DND-41 (cell line): ENCODE data around the gene FRMD8.

Experiments used
- ATAC-seq: fragments of 200-7000 bp; cut with Tn5 transposase; 3 replicates; pipeline ENCODE4 v1.9.1; 2021; ENCODE audit warnings: low read depth; ENCODE audit not compliant: insufficient read depth
- DNase-seq: peaks from one replicate; pipeline ENCODE4 v3.0.0-alpha.2; 2020
- H2AFZ ChIP-seq: 2 replicates; pipeline ENCODE4 v1.6.0; 2012; ENCODE audit warnings: low read depth, low read length
- H3K27ac ChIP-seq: 2 replicates; pipeline ENCODE4 v1.5.1; 2012; ENCODE audit warnings: low read length, inconsistent platforms
- H3K27me3 ChIP-seq: fragments of 200-600 bp; sonication (generic); 2 replicates; pipeline ENCODE4 v1.6.0; 2012; ENCODE audit warnings: low read length, mild to moderate bottlenecking, inconsistent platforms; ENCODE audit not compliant: insufficient read depth, poor library complexity
- H3K36me3 ChIP-seq: 2 replicates; pipeline ENCODE4 v1.5.1; 2012; ENCODE audit warnings: low read length, inconsistent platforms; ENCODE audit not compliant: insufficient read depth
- H3K4me1 ChIP-seq: 2 replicates; pipeline ENCODE4 v1.5.1; 2012; ENCODE audit warnings: mild to moderate bottlenecking, low read length; ENCODE audit not compliant: insufficient read depth
- H3K4me2 ChIP-seq: 2 replicates; pipeline ENCODE4 v1.6.0; 2012; ENCODE audit warnings: mild to moderate bottlenecking, moderate library complexity, low read length, inconsistent platforms; ENCODE audit not compliant: insufficient read depth
- H3K4me3 ChIP-seq, 2 experiments: fragments of 200-600 bp in 1 of 2; shearing (Covaris generic) in 1 of 2; 2 replicates each; pipeline ENCODE4 v1.5.1; 2012 to 2016; ENCODE audit warnings: inconsistent platforms in 2 of 2, low read length in 2 of 2, mild to moderate bottlenecking in 2 of 2, low read depth in 1 of 2, moderate library complexity in 1 of 2
- H3K79me2 ChIP-seq: 2 replicates; pipeline ENCODE4 v1.6.0; 2012; ENCODE audit warnings: low read length, inconsistent platforms; ENCODE audit not compliant: insufficient read depth
- H3K9ac ChIP-seq: 2 replicates; pipeline ENCODE4 v1.6.0; 2012; ENCODE audit warnings: low read depth, mild to moderate bottlenecking, inconsistent platforms, low read length, moderate library complexity
- H3K9me3 ChIP-seq: 2 replicates; pipeline ENCODE4 v1.5.1; 2012; ENCODE audit warnings: low read length, moderate library complexity, mild to moderate bottlenecking, inconsistent platforms; ENCODE audit not compliant: insufficient read depth, severe bottlenecking
- H4K20me1 ChIP-seq: 2 replicates; pipeline ENCODE4 v1.6.0; 2012; ENCODE audit warnings: low read length; ENCODE audit not compliant: insufficient read depth
- EZH2 ChIP-seq: IDR thresholded peaks from 3 replicates; pipeline ENCODE4 v1.6.1; 2012; ENCODE audit warnings: borderline replicate concordance, low read depth, mild to moderate bottlenecking, moderate library complexity, low read length, inconsistent platforms; ENCODE audit not compliant: severe bottlenecking
- TF ChIP-seq, protein P1 (sequence below): IDR thresholded peaks from 2 replicates; pipeline ENCODE4 v1.5.1; 2012; ENCODE audit warnings: borderline replicate concordance, low read length, moderate library complexity, mild to moderate bottlenecking; ENCODE audit not compliant: poor library complexity, severe bottlenecking; ENCODE audit errors: extremely low read depth

Gene FRMD8

DNA sequence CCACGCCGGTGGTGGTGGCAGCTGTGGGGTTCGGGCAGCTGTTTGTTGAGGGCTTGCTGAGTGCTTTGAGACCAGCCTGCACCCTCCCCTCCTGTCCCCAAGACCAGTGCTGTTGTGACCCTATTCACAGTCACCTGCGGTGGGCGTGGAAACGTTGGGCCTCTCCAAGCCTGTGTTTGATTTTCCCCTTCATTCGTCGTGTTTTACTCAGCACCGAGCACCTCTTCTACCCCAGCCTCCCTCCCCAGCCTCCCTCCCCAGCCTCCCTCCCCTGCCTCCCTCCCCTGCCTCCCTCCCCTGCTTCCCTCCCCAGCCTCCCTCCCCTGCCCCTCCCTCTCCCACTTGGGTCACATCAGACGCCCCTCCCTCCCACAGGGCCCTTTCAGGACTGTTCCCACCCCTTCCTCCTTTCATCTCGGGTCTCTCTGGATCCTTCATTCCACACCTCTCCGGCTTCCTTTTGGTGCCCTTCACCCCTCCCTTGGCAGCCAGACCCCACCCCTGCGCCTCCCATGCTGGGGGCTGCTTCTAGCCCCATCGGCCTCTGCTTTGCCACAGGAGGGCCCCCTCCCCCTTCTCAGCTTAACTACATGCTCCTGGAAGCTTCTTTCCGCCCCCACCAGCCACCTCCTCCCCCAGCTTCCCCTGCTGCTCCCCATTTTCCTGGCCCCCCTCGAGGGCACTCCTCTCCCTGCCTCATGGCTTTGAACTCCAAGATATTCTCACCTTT lies 14.8 kb downstream of the FRMD8 start:
- Histone ChIP-seq H3K4me3 (no peak overlapping the region), H3K36me3 (peaks cover 64% of the 10 kb centered on the region), H3K4me1 (no peaks in the 10 kb centered on the region), H3K9ac (no peak overlapping the region), H2AFZ (no peak overlapping the region), H3K9me3 (no peaks in the 10 kb centered on the region), H3K79me2 (no peaks in the 10 kb centered on the region; the same call in 1 of the 2 replicates), H3K4me2 (no peak overlapping the region), H3K27ac (no peak overlapping the region), H3K27me3 (no peaks in the 10 kb centered on the region), H4K20me1 (peaks cover 12% of the 10 kb centered on the region)
- no peak for ATAC-seq
- TF ChIP-seq, protein P1, sequence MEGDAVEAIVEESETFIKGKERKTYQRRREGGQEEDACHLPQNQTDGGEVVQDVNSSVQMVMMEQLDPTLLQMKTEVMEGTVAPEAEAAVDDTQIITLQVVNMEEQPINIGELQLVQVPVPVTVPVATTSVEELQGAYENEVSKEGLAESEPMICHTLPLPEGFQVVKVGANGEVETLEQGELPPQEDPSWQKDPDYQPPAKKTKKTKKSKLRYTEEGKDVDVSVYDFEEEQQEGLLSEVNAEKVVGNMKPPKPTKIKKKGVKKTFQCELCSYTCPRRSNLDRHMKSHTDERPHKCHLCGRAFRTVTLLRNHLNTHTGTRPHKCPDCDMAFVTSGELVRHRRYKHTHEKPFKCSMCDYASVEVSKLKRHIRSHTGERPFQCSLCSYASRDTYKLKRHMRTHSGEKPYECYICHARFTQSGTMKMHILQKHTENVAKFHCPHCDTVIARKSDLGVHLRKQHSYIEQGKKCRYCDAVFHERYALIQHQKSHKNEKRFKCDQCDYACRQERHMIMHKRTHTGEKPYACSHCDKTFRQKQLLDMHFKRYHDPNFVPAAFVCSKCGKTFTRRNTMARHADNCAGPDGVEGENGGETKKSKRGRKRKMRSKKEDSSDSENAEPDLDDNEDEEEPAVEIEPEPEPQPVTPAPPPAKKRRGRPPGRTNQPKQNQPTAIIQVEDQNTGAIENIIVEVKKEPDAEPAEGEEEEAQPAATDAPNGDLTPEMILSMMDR: no peak
- TF ChIP-seq EZH2: no peak
- no peak for DNase-seq

DNA sequence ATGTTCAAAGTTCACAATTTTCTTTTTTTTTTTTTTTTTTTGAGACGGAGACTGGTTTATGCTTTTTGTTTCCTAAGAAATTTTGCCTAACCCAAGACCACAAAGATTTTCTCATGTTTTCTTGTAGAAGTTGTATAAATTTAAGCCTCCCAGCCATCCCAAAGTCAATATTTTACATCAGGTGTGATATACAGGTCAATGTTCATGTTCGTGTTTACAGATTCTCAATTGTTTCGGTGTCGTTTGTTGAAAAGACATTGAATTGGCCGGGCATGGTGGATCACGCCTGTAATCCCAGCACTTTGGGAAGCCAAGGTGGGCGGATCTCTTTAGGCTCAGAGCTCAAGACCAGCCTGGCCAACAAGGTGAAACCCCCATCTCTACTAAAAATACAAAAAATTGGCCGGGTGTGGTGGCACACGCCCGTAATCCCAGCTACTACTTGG lies 15.4 kb downstream of the FRMD8 start:
- Histone ChIP-seq H2AFZ (no peak overlapping the region), H4K20me1 (peaks cover 12% of the 10 kb centered on the region), H3K36me3 (peaks cover 62% of the 10 kb centered on the region), H3K4me2 (no peak overlapping the region), H3K9me3 (no peaks in the 10 kb centered on the region), H3K4me3 (no peak overlapping the region), H3K27me3 (no peaks in the 10 kb centered on the region), H3K27ac (no peak overlapping the region), H3K4me1 (no peaks in the 10 kb centered on the region), H3K9ac (no peak overlapping the region), H3K79me2 (no peaks in the 10 kb centered on the region; the same call in 1 of the 2 replicates)
- no peak for TF ChIP-seq EZH2
- TF ChIP-seq, protein P1: no peak
- DNase-seq: no peak
- ATAC-seq: no peak

DNA sequence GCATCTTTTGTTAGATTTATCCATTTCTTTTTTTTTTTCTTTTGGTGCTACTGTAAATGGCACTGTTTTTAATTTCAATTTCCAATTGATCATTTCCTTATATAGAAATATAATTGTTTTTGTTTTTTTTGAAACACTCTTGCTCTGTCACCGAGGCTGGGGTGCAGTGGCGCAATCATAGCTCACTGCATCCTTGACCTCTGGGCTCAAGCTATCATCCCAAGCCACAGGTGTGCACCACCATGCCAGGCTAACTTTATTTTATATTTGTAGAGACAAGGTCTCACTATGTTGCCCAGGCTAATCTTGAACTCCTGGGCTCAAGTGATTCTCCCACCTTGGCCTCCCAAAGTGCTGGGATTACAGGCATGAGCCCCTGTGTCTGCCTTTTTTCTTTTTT lies 16.4 kb downstream of the FRMD8 start:
- DNase-seq: no peak
- no peak for ATAC-seq
- no peak overlapping the region for H3K27ac ChIP-seq
- H3K79me2 ChIP-seq: no peaks in the 10 kb centered on the region; the same call in 1 of the 2 replicates
- no peak overlapping the region for H3K4me2 ChIP-seq
- no peaks in the 10 kb centered on the region for H3K4me1 ChIP-seq
- H3K4me3 ChIP-seq: no peak overlapping the region
- no peak for TF ChIP-seq EZH2
- TF ChIP-seq, protein P1: no peak
- H4K20me1 ChIP-seq: peaks cover 12% of the 10 kb centered on the region
- no peaks in the 10 kb centered on the region for H3K9me3 ChIP-seq
- no peak overlapping the region for H3K9ac ChIP-seq
- no peak overlapping the region for H2AFZ ChIP-seq
- peaks cover 58% of the 10 kb centered on the region for H3K36me3 ChIP-seq
- no peaks in the 10 kb centered on the region for H3K27me3 ChIP-seq
